Ovary (tissue), 3 donors: ENCODE measurements around the gene GLP1R.

Experiments
- POLR2A ChIP-seq: fragments of 450-650 bp; IDR thresholded peaks from one replicate; pipeline ENCODE4 v1.6.1; 2017; ENCODE audit warnings: antibody characterized with exemption, mild to moderate bottlenecking, moderate library complexity
- TF ChIP-seq, protein P1 (sequence below), 3 donors: fragments of 450-650 bp in 2 of 3; fragments of 200-600 bp in 1 of 3; IDR thresholded peaks; one replicate each; pipeline versions ENCODE4 v1.5.1 to v1.8.0; 2016 to 2022; ENCODE audit warnings: antibody characterized with exemption in 3 of 3, mild to moderate bottlenecking in 1 of 3
- donor health status: DM: no; HTN: no; CAD: no.

DNA sequence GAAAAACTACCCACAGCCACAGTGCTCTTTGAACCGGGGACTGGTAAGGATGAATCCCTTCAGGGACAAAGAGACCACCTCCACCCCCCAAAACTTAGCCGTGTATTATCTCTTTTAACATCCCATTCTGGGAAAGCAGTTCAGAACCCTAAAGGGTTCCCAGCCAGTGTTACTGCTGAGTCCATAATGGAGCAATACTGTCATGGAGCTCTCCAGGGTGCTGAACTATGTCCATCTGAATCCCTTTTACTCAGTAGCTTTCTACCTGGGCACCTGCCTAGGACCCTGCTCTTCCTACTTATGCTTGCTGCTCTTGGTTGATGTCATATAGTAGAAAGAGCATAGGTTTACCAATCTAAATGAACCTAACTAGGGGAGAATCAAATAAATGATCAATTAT is 88.7 kb downstream of the GLP1R start:
- TF ChIP-seq, protein P1, sequence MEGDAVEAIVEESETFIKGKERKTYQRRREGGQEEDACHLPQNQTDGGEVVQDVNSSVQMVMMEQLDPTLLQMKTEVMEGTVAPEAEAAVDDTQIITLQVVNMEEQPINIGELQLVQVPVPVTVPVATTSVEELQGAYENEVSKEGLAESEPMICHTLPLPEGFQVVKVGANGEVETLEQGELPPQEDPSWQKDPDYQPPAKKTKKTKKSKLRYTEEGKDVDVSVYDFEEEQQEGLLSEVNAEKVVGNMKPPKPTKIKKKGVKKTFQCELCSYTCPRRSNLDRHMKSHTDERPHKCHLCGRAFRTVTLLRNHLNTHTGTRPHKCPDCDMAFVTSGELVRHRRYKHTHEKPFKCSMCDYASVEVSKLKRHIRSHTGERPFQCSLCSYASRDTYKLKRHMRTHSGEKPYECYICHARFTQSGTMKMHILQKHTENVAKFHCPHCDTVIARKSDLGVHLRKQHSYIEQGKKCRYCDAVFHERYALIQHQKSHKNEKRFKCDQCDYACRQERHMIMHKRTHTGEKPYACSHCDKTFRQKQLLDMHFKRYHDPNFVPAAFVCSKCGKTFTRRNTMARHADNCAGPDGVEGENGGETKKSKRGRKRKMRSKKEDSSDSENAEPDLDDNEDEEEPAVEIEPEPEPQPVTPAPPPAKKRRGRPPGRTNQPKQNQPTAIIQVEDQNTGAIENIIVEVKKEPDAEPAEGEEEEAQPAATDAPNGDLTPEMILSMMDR (IDR thresholded peaks at IDR 0.05) = no peak
- TF ChIP-seq POLR2A = no peak
